Vagina (tissue), 2 donors: ENCODE data around the gene SLC9A5. TPM values are rescaled to one million over a fixed set of nuclear protein-coding genes. Genes with fewer than 3 reads are reported as not detected.

Source experiments
- DNase-seq, 2 donors: peaks; one replicate each; pipeline ENCODE4 v3.0.0-alpha.2; 2017; ENCODE audit errors: extremely low spot score in 2 of 2
- H3K27ac ChIP-seq: fragments of 200-600 bp; sonication (generic); one replicate; pipeline ENCODE4 v1.5.1; 2019
- H3K27me3 ChIP-seq: fragments of 200-600 bp; sonication (generic); one replicate; pipeline ENCODE4 v1.5.1; 2019
- H3K36me3 ChIP-seq, 2 donors: fragments of 200-600 bp; sonication (generic); one replicate each; pipeline ENCODE4 v1.5.1; 2017 to 2019
- H3K4me1 ChIP-seq: fragments of 200-600 bp; sonication (generic); one replicate; pipeline ENCODE4 v1.5.1; 2019
- H3K4me3 ChIP-seq, 2 donors: fragments of 200-600 bp; sonication (generic); 1 replicate in 1 of 2; 2 replicates in 1 of 2; pipeline ENCODE4 v1.5.1; 2016 to 2019
- H3K9me3 ChIP-seq: fragments of 200-600 bp; sonication (generic); one replicate; pipeline ENCODE4 v1.5.1; 2019
- CTCF ChIP-seq, 3 experiments: fragments of 450-650 bp in 2 of 3; fragments of 200-600 bp in 1 of 3; sonication (generic) in 1 of 3; IDR thresholded peaks; one replicate each; pipeline ENCODE4 v1.5.1; 2017 to 2019; ENCODE audit warnings: antibody characterized with exemption in 3 of 3, mild to moderate bottlenecking in 2 of 3, moderate library complexity in 2 of 3
- POLR2A ChIP-seq, 2 donors: fragments of 450-650 bp; IDR thresholded peaks; one replicate each; pipeline ENCODE4 v1.6.1; 2017; ENCODE audit warnings: antibody characterized with exemption in 2 of 2, mild to moderate bottlenecking in 2 of 2, moderate library complexity in 2 of 2
- POLR2AphosphoS5 ChIP-seq, 2 donors: sonication (generic); formaldehyde crosslinking; IDR thresholded peaks; one replicate each; pipeline ENCODE4 v1.9.0; 2017; ENCODE audit warnings: antibody characterized with exemption in 2 of 2, mild to moderate bottlenecking in 2 of 2, low read depth in 1 of 2; ENCODE audit not compliant: insufficient read depth in 1 of 2
- intact Hi-C: fragments of 100-400 bp; cut with DNase I; formaldehyde crosslinking; loops from one replicate; pipeline ENCODE4 v1.15.1; 2023
- total RNA-seq: library from RNA; depleted of rRNA; stranded (reverse); fragments of >200 nt; gene quantifications from one replicate; pipeline ENCODE4 v1.2.3, GENCODE V29; 2016

Gene SLC9A5
- total RNA-seq, 1 donor from 2014 or later: 0.49 TPM

- intact Hi-C loops: no loop called here
- DNase-seq: no peak
- TF ChIP-seq CTCF (IDR thresholded peaks at IDR 0.05) (no peak), POLR2A (IDR thresholded peaks at IDR 0.05) (no peak), POLR2AphosphoS5 (IDR thresholded peaks at IDR 0.05; ENCODE audit: insufficient read depth in 1 of 2, low read depth in 1 of 2) (no peak)
- no peak overlapping the region for H3K4me3 ChIP-seq
- no peak overlapping the region for H3K27ac ChIP-seq
- H3K27me3 ChIP-seq: no peaks in the 10 kb centered on the region
- no peaks in the 10 kb centered on the region for H3K9me3 ChIP-seq
- H3K4me1 ChIP-seq: no peaks in the 10 kb centered on the region
- peaks cover 0 to 14% of the 10 kb centered on the region in 2 donors for H3K36me3 ChIP-seq
Measured at GRCh38 chr16:67206129-67206837, 42.5 kb upstream of the SLC9A5 start.

- intact Hi-C loops: no loop called here
- TF ChIP-seq POLR2AphosphoS5 (IDR thresholded peaks at IDR 0.05; ENCODE audit: insufficient read depth in 1 of 2, low read depth in 1 of 2) (no peak), CTCF (IDR thresholded peaks at IDR 0.05) (no peak), POLR2A (IDR thresholded peaks at IDR 0.05) (no peak)
- no peak overlapping the region for H3K27ac ChIP-seq
- no peaks in the 10 kb centered on the region for H3K4me1 ChIP-seq
- no peaks in the 10 kb centered on the region for H3K27me3 ChIP-seq
- no peak overlapping the region for H3K4me3 ChIP-seq
- H3K9me3 ChIP-seq: no peaks in the 10 kb centered on the region
- DNase-seq: no peak
- peaks cover 0 to 10% of the 10 kb centered on the region in 2 donors for H3K36me3 ChIP-seq
Measured at GRCh38 chr16:67206838-67207248, 41.9 kb upstream of the SLC9A5 start.

- Histone ChIP-seq H3K4me3 (no peak overlapping the region), H3K27me3 (no peaks in the 10 kb centered on the region), H3K27ac (no peak overlapping the region), H3K4me1 (no peaks in the 10 kb centered on the region), H3K9me3 (no peaks in the 10 kb centered on the region), H3K36me3 (peaks cover 0 to 3% of the 10 kb centered on the region in 2 donors)
- intact Hi-C loops: no loop called here
- DNase-seq: no peak
- no peak for TF ChIP-seq CTCF (IDR thresholded peaks at IDR 0.05)
- no peak for TF ChIP-seq POLR2AphosphoS5 (IDR thresholded peaks at IDR 0.05; ENCODE audit: insufficient read depth in 1 of 2, low read depth in 1 of 2)
- TF ChIP-seq POLR2A (IDR thresholded peaks at IDR 0.05): no peak
Measured at GRCh38 chr16:67207249-67208091, 41.3 kb upstream of the SLC9A5 start.

- Histone ChIP-seq H3K9me3 (no peaks in the 10 kb centered on the region), H3K4me3 (no peak overlapping the region), H3K27me3 (no peaks in the 10 kb centered on the region), H3K4me1 (no peaks in the 10 kb centered on the region), H3K36me3 (no peaks in the 10 kb centered on the region), H3K27ac (no peak overlapping the region)
- no peak for DNase-seq
- TF ChIP-seq POLR2A (IDR thresholded peaks at IDR 0.05): no peak
- TF ChIP-seq POLR2AphosphoS5 (IDR thresholded peaks at IDR 0.05; ENCODE audit: insufficient read depth in 1 of 2, low read depth in 1 of 2): no peak
- no peak for TF ChIP-seq CTCF (IDR thresholded peaks at IDR 0.05)
- intact Hi-C loops: no loop called here
Measured at GRCh38 chr16:67208154-67208896, 40.5 kb upstream of the SLC9A5 start.
